ENCODE measurements around the gene TNFAIP8. TPM values are rescaled to one million over a fixed set of nuclear protein-coding genes. Genes with fewer than 3 reads are reported as not detected.

Gene TNFAIP8
- total and polyA plus RNA-seq, 9 of the 15 experiments (the other 6 are each of a cell fraction or from before 2014, with no cell fraction given) = 29.9 to 52.2 (median 44.8) TPM

- ATAC-seq (peak; percentile 77), DNase-seq (ENCODE audit: extremely low read depth in 1 of 4, low spot score in 3 of 4) (peak; percentile 61 to 80 (median 70)), FAIRE-seq (peak; percentile 83)
- intact Hi-C loops (cut with micrococcal nuclease) = loop anchor here (1.0 to 10.0 kb wide), 2 partner anchors 97 to 291 kb away; no protein-coding TSS in a partner anchor
- Histone ChIP-seq H3K27me3 (ENCODE audit: control insufficient read depth in 2 of 2, insufficient read depth in 2 of 2, low read length in 2 of 2) (no peaks in the 10 kb centered on the region), H3K4me2 (ENCODE audit: insufficient read depth, low read length) (peak overlapping the region; percentile 47), H3K79me2 (ENCODE audit: control insufficient read depth, insufficient read depth, low read length) (peaks cover 71% of the 10 kb centered on the region), H3K9ac (ENCODE audit: insufficient read depth in 1 of 2, low read depth in 2 of 2, low read length in 2 of 2) (no peak overlapping the region), H4K20me1 (replicated peaks; ENCODE audit: control insufficient read depth, insufficient read depth, low read length) (no peaks in the 10 kb centered on the region), H3K36me3 (ENCODE audit: control insufficient read depth, insufficient read depth, low read length) (no peaks in the 10 kb centered on the region), H3K4me1 (replicated peaks in 1 of 2; ENCODE audit: control insufficient read depth in 2 of 2, insufficient read depth in 2 of 2, low read length in 2 of 2) (peaks cover 11 to 44% of the 10 kb centered on the region in 2 experiments), H3K27ac (ENCODE audit: extremely low read depth, low read depth, low read length) (peak overlapping the region; percentile 37; the same call in 1 of the 3 replicates), H3K4me3 (no peak overlapping the region), H2AFZ (ENCODE audit: low read depth, low read length) (0 out of 2 replicates have a peak overlapping the region, but pooled peaks have one; percentile 29), H3K9me3 (replicated peaks; ENCODE audit: control insufficient read depth, insufficient read depth, low read depth, low read length) (no peaks in the 10 kb centered on the region), H3K9me1 (ENCODE audit: control insufficient read depth, insufficient read depth, low read length) (no peaks in the 10 kb centered on the region)
- ChIA-PET POLR2A (interaction anchor here (0.6 to 1.3 kb wide), 4 partner anchors 12 to 236 kb away, joined by 3 read pairs; no protein-coding TSS in a partner anchor), CTCF (ENCODE audit: low intra/inter-chr PET ratio) (interaction anchor here (1.1 kb wide), 1 partner anchor 120 kb away, joined by 4 read pairs; no protein-coding TSS in a partner anchor)
- BruUV-seq (replicated peaks) = no TSS peak
- in situ Hi-C loops (cut with MboI) = no loop called here
- WGBS (ENCODE audit: insufficient coverage, low coverage, missing lambda C conversion rate) = 0% methylated on average over 2 of the region's 2 CpGs
- 0 out of 2 replicates have a peak, but pooled peaks have one; percentile 13 for TF ChIP-seq BHLHE40 (IDR thresholded peaks at IDR 0.05; ENCODE audit: low read length)
- peak in 1 of 2 experiments; percentile 49; a peak in 1 of 4 replicates for TF ChIP-seq KDM1A (IDR thresholded peaks at IDR 0.05)
- peak; percentile 36; the same call in 1 of the 2 replicates for TF ChIP-seq SMC3 (conservative IDR thresholded peaks at IDR 0.05; ENCODE audit: insufficient read depth, low read depth, low read length)
- no peak for TF ChIP-seq NR2C1 (IDR thresholded peaks at IDR 0.05)
- no peak for TF ChIP-seq NR2C1 (tag; IDR thresholded peaks at IDR 0.05)
- TF ChIP-seq ARID3A (IDR thresholded peaks at IDR 0.05; ENCODE audit: borderline replicate concordance, low read depth, low read length) = peak; percentile 85; the same call in 1 of the 2 replicates
- TF ChIP-seq RBFOX2 (IDR thresholded peaks at IDR 0.05; ENCODE audit: low read depth, low read length) = no peak
- peak; percentile 92 for TF ChIP-seq EGR1 (conservative IDR thresholded peaks at IDR 0.05)
- TF ChIP-seq TCF3 (CRISPR knock-in tag; IDR thresholded peaks at IDR 0.05) = no peak
- peak; percentile 49 to 67 (median 56); a peak in 5 of 6 replicates for TF ChIP-seq CTCF (IDR thresholded peaks at IDR 0.05 in 2 of 3, conservative IDR thresholded peaks at IDR 0.05 in 1 of 3; ENCODE audit: insufficient read depth in 2 of 3, low read depth in 1 of 3, low read length in 3 of 3)
- peak; percentile 32; the same call in 1 of the 2 replicates for TF ChIP-seq EP300 (IDR thresholded peaks at IDR 0.05; ENCODE audit: low read length)
- TF ChIP-seq SMAD1 (IDR thresholded peaks at IDR 0.05; ENCODE audit: low read depth, low read length, partially characterized antibody) = no peak
- TF ChIP-seq CTBP1 (IDR thresholded peaks at IDR 0.05; ENCODE audit: borderline replicate concordance) = 0 out of 2 replicates have a peak, but pooled peaks have one; percentile 7
- TF ChIP-seq RAD21 (CRISPR knock-in tag; conservative IDR thresholded peaks at IDR 0.05 in 1 of 2, IDR thresholded peaks at IDR 0.05 in 1 of 2) = peak; percentile 57 to 65
- peak; percentile 56; the same call in 1 of the 2 replicates for TF ChIP-seq MECOM (CRISPR knock-in tag; IDR thresholded peaks at IDR 0.05)
- TF ChIP-seq TBL1XR1 (IDR thresholded peaks at IDR 0.05; ENCODE audit: low read length in 2 of 2) = peak in 1 of 2 experiments; percentile 64; a peak in 2 of 4 replicates
Measured at GRCh38 chr5:119315516-119315949, 40.3 kb upstream of the TNFAIP8 start.
